Osteoblast (primary cell): Measurements from ENCODE around the gene PWP2. TPM values are rescaled to one million over a fixed set of nuclear protein-coding genes. Genes with fewer than 3 reads are reported as not detected.

Experiments used
- DNase-seq: peaks from one replicate; pipeline ENCODE4 v3.0.0; 2011; ENCODE audit warnings: low spot score, mixed read lengths; ENCODE audit not compliant: insufficient read length; ENCODE audit errors: missing footprints
- H2AFZ ChIP-seq: 2 replicates; pipeline ENCODE4 v1.6.0; 2011; ENCODE audit warnings: mild to moderate bottlenecking, low read length
- H3K27ac ChIP-seq: 2 replicates; pipeline ENCODE4 v1.5.1; 2011; ENCODE audit warnings: mild to moderate bottlenecking, low read depth, low read length, moderate library complexity
- H3K27me3 ChIP-seq: 2 replicates; pipeline ENCODE4 v1.6.0; 2012; ENCODE audit warnings: mild to moderate bottlenecking, control low read depth, inconsistent platforms, low read length, moderate library complexity; ENCODE audit not compliant: insufficient read depth
- H3K36me3 ChIP-seq: 2 replicates; pipeline ENCODE4 v1.5.1; 2011; ENCODE audit warnings: mild to moderate bottlenecking, low read length, control low read depth, moderate library complexity; ENCODE audit not compliant: insufficient read depth
- H3K4me1 ChIP-seq: 2 replicates; pipeline ENCODE4 v1.5.1; 2011; ENCODE audit warnings: mild to moderate bottlenecking, low read length, control low read depth, moderate library complexity; ENCODE audit not compliant: insufficient read depth
- H3K4me2 ChIP-seq: 2 replicates; pipeline ENCODE4 v1.6.0; 2011; ENCODE audit warnings: mild to moderate bottlenecking, low read length; ENCODE audit not compliant: insufficient read depth
- H3K4me3 ChIP-seq: fragments of 200-600 bp; sonication (generic); 3 replicates; pipeline ENCODE4 v1.5.1; 2012; ENCODE audit warnings: mild to moderate bottlenecking, low read length, inconsistent platforms; ENCODE audit not compliant: insufficient read depth
- H3K79me2 ChIP-seq: 2 replicates; pipeline ENCODE4 v1.6.0; 2012; ENCODE audit warnings: mild to moderate bottlenecking, low read length, control low read depth, inconsistent platforms; ENCODE audit not compliant: insufficient read depth
- H3K9me3 ChIP-seq: 2 replicates; pipeline ENCODE4 v1.5.1; 2011; ENCODE audit warnings: low read depth, low read length, control low read depth
- H4K20me1 ChIP-seq: 2 replicates; pipeline ENCODE4 v1.6.0; 2012; ENCODE audit warnings: mild to moderate bottlenecking, low read length, control low read depth; ENCODE audit not compliant: insufficient read depth
- CTCF ChIP-seq: IDR thresholded peaks from 2 replicates; pipeline ENCODE4 v1.5.1; 2011; ENCODE audit warnings: mild to moderate bottlenecking, low read depth, low read length, moderate library complexity; ENCODE audit errors: extremely low read depth
- total RNA-seq: library from RNA; depleted of rRNA; stranded (reverse); fragments of >200 nt; gene quantifications from 2 replicates; pipeline ENCODE4 v1.2.3, GENCODE V29; 2012

Gene PWP2
- total RNA-seq, 1 donor, result 2.2 TPM

GRCh38 chr21:44083631-44084291 is 23.4 kb upstream of the PWP2 start:
- H3K36me3 ChIP-seq, result peaks cover 73% of the 10 kb centered on the region
- no peak for TF ChIP-seq CTCF
- no peak for DNase-seq

GRCh38 chr21:44084496-44085241 is 22.5 kb upstream of the PWP2 start:
- peaks cover 18% of the 10 kb centered on the region for H4K20me1 ChIP-seq
- no peak overlapping the region for H3K27ac ChIP-seq
- no peaks in the 10 kb centered on the region for H3K9me3 ChIP-seq
- DNase-seq, result no peak
- peaks cover 2% of the 10 kb centered on the region for H3K79me2 ChIP-seq
- no peak for TF ChIP-seq CTCF
- no peak overlapping the region for H3K4me2 ChIP-seq
- no peak overlapping the region for H3K4me3 ChIP-seq
- H2AFZ ChIP-seq, result no peak overlapping the region
- peaks cover 72% of the 10 kb centered on the region for H3K36me3 ChIP-seq
- H3K27me3 ChIP-seq, result no peaks in the 10 kb centered on the region
- no peaks in the 10 kb centered on the region for H3K4me1 ChIP-seq

More at GRCh38 chr21:44083631-44084291, 23.4 kb upstream of the PWP2 start:
- peaks cover 11% of the 10 kb centered on the region for H4K20me1 ChIP-seq
- H2AFZ ChIP-seq, result no peak overlapping the region
- peak overlapping the region; percentile 14 for H3K27ac ChIP-seq
- no peak overlapping the region for H3K4me2 ChIP-seq
- no peaks in the 10 kb centered on the region for H3K4me1 ChIP-seq
- H3K79me2 ChIP-seq, result peaks cover 2% of the 10 kb centered on the region
- no peaks in the 10 kb centered on the region for H3K9me3 ChIP-seq
- H3K4me3 ChIP-seq, result no peak overlapping the region
- H3K27me3 ChIP-seq, result no peaks in the 10 kb centered on the region

- Histone ChIP-seq H3K4me2 (no peak overlapping the region), H3K4me1 (no peaks in the 10 kb centered on the region), H4K20me1 (peaks cover 19% of the 10 kb centered on the region), H3K27me3 (no peaks in the 10 kb centered on the region), H3K4me3 (no peak overlapping the region), H3K9me3 (no peaks in the 10 kb centered on the region), H2AFZ (no peak overlapping the region), H3K36me3 (peaks cover 75% of the 10 kb centered on the region), H3K79me2 (peaks cover 2% of the 10 kb centered on the region), H3K27ac (no peak overlapping the region)
- no peak for DNase-seq
- no peak for TF ChIP-seq CTCF
Measured at GRCh38 chr21:44085491-44086321, 21.5 kb upstream of the PWP2 start.
